Stimulated activated CD8-positive, alpha-beta memory T cell treated with anti-CD3 and anti-CD28 coated beads, Interleukin-2, amount 100 ng/mL, for 1 hour (primary cell): ENCODE results near the gene NLRC5.

Experiments
- DNase-seq, 2 donors: peaks; one replicate each; pipeline ENCODE4 v3.0.0-alpha.2; 2020; ENCODE audit warnings: low read depth in 2 of 2

NLRC5 gene

GRCh38 chr16:57022445-57022844 is 33.1 kb downstream of the NLRC5 start:
- no peak for DNase-seq

- peak; percentile 57 for DNase-seq
Measured at GRCh38 chr16:57023541-57024249, 34.3 kb downstream of the NLRC5 start.

- no peak for DNase-seq
Measured at GRCh38 chr16:57024894-57025680, 35.7 kb downstream of the NLRC5 start.

- no peak for DNase-seq
Measured at GRCh38 chr16:57025941-57026777, 36.8 kb downstream of the NLRC5 start.

GRCh38 chr16:57026778-57027062 is 37.4 kb downstream of the NLRC5 start:
- DNase-seq = no peak

GRCh38 chr16:57027067-57027466 is 37.7 kb downstream of the NLRC5 start:
- no peak for DNase-seq

GRCh38 chr16:57028086-57028485 is 38.7 kb downstream of the NLRC5 start:
- DNase-seq = no peak

- no peak for DNase-seq
Measured at GRCh38 chr16:57029161-57030160, 40.1 kb downstream of the NLRC5 start.

GRCh38 chr16:57030346-57030902 is 41.1 kb downstream of the NLRC5 start:
- DNase-seq = no peak

GRCh38 chr16:57031156-57031555 is 41.8 kb downstream of the NLRC5 start:
- DNase-seq = no peak

GRCh38 chr16:57032346-57032745 is 43.0 kb downstream of the NLRC5 start:
- DNase-seq = no peak

GRCh38 chr16:57032931-57033330 is 43.6 kb downstream of the NLRC5 start:
- no peak for DNase-seq

GRCh38 chr16:57036315-57036714 is 47.0 kb downstream of the NLRC5 start:
- DNase-seq = no peak

- no peak for DNase-seq
Measured at GRCh38 chr16:57036945-57037344, 47.6 kb downstream of the NLRC5 start.

- no peak for DNase-seq
Measured at GRCh38 chr16:57038166-57038565, 48.8 kb downstream of the NLRC5 start.

GRCh38 chr16:57039148-57039812 is 49.9 kb downstream of the NLRC5 start:
- DNase-seq = no peak

GRCh38 chr16:57041182-57042156 is 52.1 kb downstream of the NLRC5 start:
- peak; percentile 55 to 71 for DNase-seq

GRCh38 chr16:57042157-57043111 is 53.1 kb downstream of the NLRC5 start:
- DNase-seq = peak; percentile 61 to 68
